Stromal cell of bone marrow (primary cell): Measurements from ENCODE around the gene NDOR1.

ENCODE experiments used
- DNase-seq: peaks from one replicate; pipeline ENCODE4 v3.0.0-alpha.2; 2012; ENCODE audit warnings: low read depth

The NDOR1 gene

GRCh38 chr9:137167747-137168572, 37.5 kb upstream of the NDOR1 start:
- no peak for DNase-seq

- no peak for DNase-seq
Measured at GRCh38 chr9:137168573-137168903, 37.0 kb upstream of the NDOR1 start.

GRCh38 chr9:137168904-137169856, 36.3 kb upstream of the NDOR1 start:
- no peak for DNase-seq

- DNase-seq, result no peak
Measured at GRCh38 chr9:137169896-137170358, 35.6 kb upstream of the NDOR1 start, which contains the start of gene LRRC26. Gene LRRC26 (minus strand): TSS chr9:137170051. CDS start chr9:137169943, 108 bp downstream.

- no peak for DNase-seq
Measured at GRCh38 chr9:137170486-137171148, 34.9 kb upstream of the NDOR1 start.

GRCh38 chr9:137171149-137171900, 34.2 kb upstream of the NDOR1 start:
- DNase-seq, result no peak

GRCh38 chr9:137172901-137173795, 32.4 kb upstream of the NDOR1 start:
- no peak for DNase-seq

- DNase-seq, result no peak
Measured at GRCh38 chr9:137173796-137174664, 31.5 kb upstream of the NDOR1 start.

- DNase-seq, result no peak
Measured at GRCh38 chr9:137174722-137175293, 30.7 kb upstream of the NDOR1 start.

GRCh38 chr9:137175345-137175961, 30.0 kb upstream of the NDOR1 start:
- no peak for DNase-seq

GRCh38 chr9:137176302-137177182, 29.0 kb upstream of the NDOR1 start:
- DNase-seq, result no peak

- no peak for DNase-seq
Measured at GRCh38 chr9:137178201-137178938, 27.1 kb upstream of the NDOR1 start.

- no peak for DNase-seq
Measured at GRCh38 chr9:137178939-137179630, 26.4 kb upstream of the NDOR1 start.

GRCh38 chr9:137179761-137180160, 25.7 kb upstream of the NDOR1 start:
- DNase-seq, result no peak

- DNase-seq, result no peak
Measured at GRCh38 chr9:137180491-137180890, 25.0 kb upstream of the NDOR1 start.

- no peak for DNase-seq
Measured at GRCh38 chr9:137181680-137182079, 23.8 kb upstream of the NDOR1 start.
